Heart right ventricle (tissue), 16 donors: Measurements from ENCODE around the gene PCGF2. TPM values are rescaled to one million over a fixed set of nuclear protein-coding genes. Genes with fewer than 3 reads are reported as not detected.
A peak's percentile ranks its signal among the peaks of the same experiment; 100 is the strongest.
"Not testable (repeated sequence)": the region's sequence is repeated elsewhere in the genome, so short reads cannot be mapped to it uniquely, and the experiment has no call there.

Experiments
- ATAC-seq, 8 donors: fragments of 200-7000 bp; cut with Tn5 transposase; one replicate each; pipeline ENCODE4 v1.9.1; 2020; ENCODE audit warnings: mild to moderate bottlenecking in 8 of 8, moderate library complexity in 8 of 8, moderate number of reproducible peaks in 1 of 8
- DNase-seq, 2 donors: peaks; one replicate each; pipeline ENCODE4 v3.0.0-alpha.2; 2020
- H3K27ac ChIP-seq, 10 donors: fragments of 200-600 bp; sonication (generic) in 2 of 10; one replicate each; pipeline versions ENCODE4 v1.5.0 to v1.8.0; 2020 to 2022; ENCODE audit warnings: mild to moderate bottlenecking in 3 of 10
- H3K27me3 ChIP-seq, 7 donors: fragments of 200-600 bp; one replicate each; pipeline ENCODE4 v1.8.0; 2021 to 2022; ENCODE audit warnings: mild to moderate bottlenecking in 2 of 7
- H3K36me3 ChIP-seq, 9 donors: fragments of 200-600 bp; sonication (generic) in 1 of 9; one replicate each; pipeline versions ENCODE4 v1.5.0 to v1.8.0; 2020 to 2022; ENCODE audit warnings: mild to moderate bottlenecking in 2 of 9
- H3K4me1 ChIP-seq, 9 donors: fragments of 200-600 bp; sonication (generic) in 1 of 9; one replicate each; pipeline versions ENCODE4 v1.5.0 to v1.8.0; 2020 to 2022; ENCODE audit warnings: mild to moderate bottlenecking in 4 of 9
- H3K4me3 ChIP-seq, 10 donors: fragments of 200-600 bp; sonication (generic) in 2 of 10; one replicate each; pipeline versions ENCODE4 v1.5.0 to v1.8.0; 2020 to 2022; ENCODE audit warnings: mild to moderate bottlenecking in 7 of 10, moderate library complexity in 2 of 10
- H3K9me3 ChIP-seq, 11 donors: fragments of 200-600 bp in 10 of 11; sonication (generic) in 2 of 11; one replicate each; pipeline versions ENCODE4 v1.5.0 to v1.8.0; 2013 to 2022; ENCODE audit warnings: mild to moderate bottlenecking in 2 of 11, control low read depth in 1 of 11, moderate library complexity in 1 of 11
- WGBS, 2 donors: extraction: QIAGEN DNeasy Blood & Tissue Kit; methylation state at CpG; one replicate each; pipeline ENCODE4 v1.1.7; 2013; ENCODE audit warnings: inconsistent platforms in 1 of 2; 5-methylcytosine and 5-hydroxymethylcytosine counted together
- intact Hi-C, 10 donors: fragments of 100-400 bp; cut with DNase I; formaldehyde crosslinking; loops; one replicate each; pipeline versions ENCODE4 v1.11.1 to v1.14.2; 2022
- polyA plus RNA-seq, 2 donors: library from polyadenylated mRNA; stranded (reverse); fragments of 200-250 nt; gene quantifications; one replicate each; pipeline ENCODE4 v1.2.3, GENCODE V29; 2013
- total RNA-seq, 10 donors: library from RNA; stranded (reverse); fragmentation: NEBNext Ultra II Directional in 3 of 10; extraction: Animal tissue kit (Norgen Biotek cat#: 25700) in 3 of 10; gene quantifications; one replicate each; pipeline versions ENCODE4 v1.2.1 to v1.2.4, GENCODE V29; 2021 to 2023
- TF ChIP-seq, protein P1 (sequence below), 9 donors: fragments of 200-600 bp; sonication (generic) in 2 of 9; IDR thresholded peaks; one replicate each; pipeline versions ENCODE4 v1.5.0 to v1.8.0; 2021 to 2022; ENCODE audit warnings: antibody characterized with exemption in 9 of 9, mild to moderate bottlenecking in 5 of 9, moderate library complexity in 1 of 9
- donor health status: Arrhythmogenic right ventricular cardiomyopathy.
- donor health status: ischemic (EF 13 %, LVEDD 7.1; RV severe dilation, severe dysfunction).
- donor health status: healthy with polysubstance abuse.
- donor health status: DM: no; HTN: yes; CAD: no.
- donor health status: DM: no; HTN: no; CAD: no.
- donor health status: ischemic (EF 25% LVEDD 6.9; RV normal size, moderate dysfunction).
- donor health status: ischemic (EF 25% LVEDD 5.7; RV mildly dilated, moderate dysfunction).
- donor health status: healthy.
- donor health status: DM: yes; HTN: yes; CAD: no.
- donor health status: Ischemic cardiomyopathy.
- donor health status: ischemic (EF 35%, LVEDD 5.7; RV mildly dilated, moderate dysfunction).
- donor health status: nonischemic (EF 11% LVEDD 7.7; RV severe dilation, severe dysfunction).
- donor health status: DM: yes; HTN: yes; CAD: no.
- donor health status: PGD.
- donor health status: ischemic (EF 29% LVEDD 5.4; RV normal size, mild dysfunction).
- donor health status: nonischemic (EF 23%, LVEDD 6.1; RV moderate dilation, normal function).

The PCGF2 gene
- total and polyA plus RNA-seq, 12 donors = 15.8 to 51.6 (median 23.7) TPM

DNA sequence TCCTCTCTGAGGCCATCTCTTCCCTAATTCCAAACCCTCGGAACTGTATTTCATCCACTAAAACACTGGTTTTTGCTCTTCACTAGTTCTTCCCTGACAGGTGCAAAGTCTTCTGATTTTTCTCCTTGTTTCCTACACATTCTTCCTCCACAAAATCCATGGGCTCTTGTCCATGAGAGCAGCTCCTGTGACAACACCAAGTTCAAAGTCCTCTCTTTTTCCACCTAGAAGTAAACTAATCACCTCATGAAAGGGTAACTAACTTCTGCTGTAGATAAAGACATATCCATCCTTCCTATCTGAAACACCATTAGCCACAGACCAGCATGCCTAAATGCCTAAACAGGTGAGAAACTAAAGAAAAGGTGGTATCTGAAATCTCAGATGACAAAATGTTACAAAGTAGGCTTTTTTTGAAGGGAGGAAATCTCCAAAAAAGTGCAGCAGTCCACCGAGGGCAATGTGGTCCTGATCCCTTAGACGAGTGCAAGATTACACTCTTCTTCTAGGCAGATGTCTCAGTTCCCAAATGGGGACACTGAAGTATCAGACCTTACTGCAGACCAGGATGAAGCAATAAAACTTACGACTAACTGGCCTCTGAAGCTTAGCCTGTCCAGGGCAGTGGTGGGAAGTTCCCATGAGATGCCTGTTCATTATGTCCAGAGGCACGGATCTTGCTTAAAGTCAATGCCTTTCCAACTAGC, 48.5 kb upstream of the PCGF2 start:
- no peaks in the 10 kb centered on the region for H3K27me3 ChIP-seq
- ATAC-seq = no peak
- peak overlapping the region in 1 of 10 donors; percentile 99 for H3K4me3 ChIP-seq
- H3K27ac ChIP-seq = peak overlapping the region in 2 of 10 donors; percentile 14 to 100
- TF ChIP-seq, protein P1, sequence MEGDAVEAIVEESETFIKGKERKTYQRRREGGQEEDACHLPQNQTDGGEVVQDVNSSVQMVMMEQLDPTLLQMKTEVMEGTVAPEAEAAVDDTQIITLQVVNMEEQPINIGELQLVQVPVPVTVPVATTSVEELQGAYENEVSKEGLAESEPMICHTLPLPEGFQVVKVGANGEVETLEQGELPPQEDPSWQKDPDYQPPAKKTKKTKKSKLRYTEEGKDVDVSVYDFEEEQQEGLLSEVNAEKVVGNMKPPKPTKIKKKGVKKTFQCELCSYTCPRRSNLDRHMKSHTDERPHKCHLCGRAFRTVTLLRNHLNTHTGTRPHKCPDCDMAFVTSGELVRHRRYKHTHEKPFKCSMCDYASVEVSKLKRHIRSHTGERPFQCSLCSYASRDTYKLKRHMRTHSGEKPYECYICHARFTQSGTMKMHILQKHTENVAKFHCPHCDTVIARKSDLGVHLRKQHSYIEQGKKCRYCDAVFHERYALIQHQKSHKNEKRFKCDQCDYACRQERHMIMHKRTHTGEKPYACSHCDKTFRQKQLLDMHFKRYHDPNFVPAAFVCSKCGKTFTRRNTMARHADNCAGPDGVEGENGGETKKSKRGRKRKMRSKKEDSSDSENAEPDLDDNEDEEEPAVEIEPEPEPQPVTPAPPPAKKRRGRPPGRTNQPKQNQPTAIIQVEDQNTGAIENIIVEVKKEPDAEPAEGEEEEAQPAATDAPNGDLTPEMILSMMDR (IDR thresholded peaks at IDR 0.05) = no peak
- peaks cover 7 to 42% (median 35%) of the 10 kb centered on the region in 9 donors for H3K4me1 ChIP-seq
- intact Hi-C loops = loop anchor here in 2 of 10 donors (5.0 kb wide), 1 partner anchor 44 kb away; the partner anchor contains the start of gene PSMB3 (in 2 of the 2)
- no peak for DNase-seq
- peaks cover 0 to 45% (median 2%) of the 10 kb centered on the region in 9 donors for H3K36me3 ChIP-seq
- WGBS, 2 donors = 56 to 69% methylated on average over 5 of the region's 5 CpGs
- no peaks in the 10 kb centered on the region for H3K9me3 ChIP-seq

DNA sequence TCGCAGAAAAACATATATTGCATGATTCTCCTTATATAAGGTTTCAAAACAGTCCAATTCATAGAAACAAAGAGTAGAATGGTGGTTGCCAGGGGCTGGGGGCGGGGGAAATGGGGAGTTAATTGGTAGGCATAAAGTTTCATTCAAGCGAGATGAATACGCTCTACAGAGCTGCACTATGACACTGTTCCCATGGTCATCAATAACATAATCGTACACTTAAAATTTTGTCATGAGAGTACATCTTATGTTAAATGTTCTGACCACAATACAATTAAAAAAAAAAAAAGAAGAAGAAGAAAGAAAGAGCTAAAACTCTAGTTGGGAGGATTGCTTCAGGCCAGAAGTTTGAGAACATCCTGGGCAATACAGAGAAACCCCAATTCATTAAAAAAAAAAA, 46.1 kb upstream of the PCGF2 start:
- no peak for DNase-seq
- Histone ChIP-seq H3K27ac (no peak overlapping the region), H3K27me3 (no peaks in the 10 kb centered on the region), H3K9me3 (no peaks in the 10 kb centered on the region), H3K4me1 (peaks cover 7 to 55% (median 46%) of the 10 kb centered on the region in 9 donors), H3K36me3 (peaks cover 0 to 38% (median 0%) of the 10 kb centered on the region in 9 donors), H3K4me3 (no peak overlapping the region)
- ATAC-seq = no peak
- intact Hi-C loops = no loop called here
- 92 to 93% methylated on average over 5 of the region's 5 CpGs for WGBS, 2 donors
- TF ChIP-seq, protein P1 (IDR thresholded peaks at IDR 0.05) = no peak

DNA sequence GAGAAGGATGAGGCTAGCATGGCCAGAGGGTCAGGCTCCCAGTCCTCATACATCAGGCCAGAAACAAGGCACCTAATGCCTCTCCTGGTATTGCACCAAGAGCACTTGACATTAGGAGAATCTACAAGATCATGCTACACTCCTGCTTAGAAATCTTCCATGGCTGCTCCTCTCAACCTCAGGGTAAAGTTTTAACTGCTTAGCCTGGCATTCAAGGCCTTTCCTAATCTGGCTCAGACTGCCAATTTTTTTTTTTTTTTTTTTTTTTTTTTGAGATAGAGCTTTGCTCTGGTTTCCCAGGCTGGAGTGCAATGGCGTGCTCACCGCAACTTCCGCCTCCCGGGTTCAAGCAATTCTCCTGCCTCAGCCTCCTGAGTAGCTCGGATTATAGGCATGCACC, 43.0 kb upstream of the PCGF2 start:
- Histone ChIP-seq H3K27ac (no peak overlapping the region), H3K36me3 (peaks cover 0 to 47% (median 6%) of the 10 kb centered on the region in 9 donors), H3K4me3 (no peak overlapping the region), H3K27me3 (no peaks in the 10 kb centered on the region), H3K9me3 (no peaks in the 10 kb centered on the region), H3K4me1 (peaks cover 0 to 35% (median 24%) of the 10 kb centered on the region in 9 donors)
- WGBS, 2 donors = 97 to 100% methylated on average over 5 of the region's 5 CpGs
- no peak for ATAC-seq
- TF ChIP-seq, protein P1 (IDR thresholded peaks at IDR 0.05) = no peak
- intact Hi-C loops = no loop called here
- no peak for DNase-seq

DNA sequence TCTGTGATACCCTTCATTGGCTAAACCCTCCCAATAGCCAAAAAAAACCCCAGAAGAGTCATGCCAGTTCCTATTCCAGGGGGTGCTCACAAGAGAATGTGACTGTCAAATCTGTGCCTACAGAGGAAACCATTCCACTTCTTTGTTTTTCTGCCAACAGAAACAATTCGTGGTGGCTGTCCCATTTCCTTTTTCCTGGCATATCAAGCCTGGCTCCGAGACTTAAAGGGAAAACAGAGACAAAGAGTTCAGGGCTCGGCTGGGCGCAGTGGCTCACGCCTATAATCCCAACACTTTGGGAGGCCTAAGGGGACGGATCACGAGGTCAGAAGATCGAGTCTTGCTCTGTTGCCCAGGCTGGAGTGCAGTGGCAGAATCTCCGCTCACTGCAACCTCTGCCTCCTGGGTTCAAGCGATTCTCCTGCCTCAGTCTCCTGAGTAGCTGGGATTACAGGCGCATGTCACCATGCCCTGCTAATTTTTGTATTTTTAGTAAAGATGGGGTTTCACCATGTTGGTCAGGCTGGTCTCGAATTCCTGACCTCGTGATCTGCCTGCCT, 42.1 kb upstream of the PCGF2 start:
- 64 to 70% methylated on average over 13 of the region's 13 CpGs for WGBS, 2 donors
- peaks cover 0 to 32% (median 20%) of the 10 kb centered on the region in 9 donors for H3K4me1 ChIP-seq
- intact Hi-C loops, DNase-seq, H3K27me3 ChIP-seq, H3K9me3 ChIP-seq, H3K4me3 ChIP-seq: not testable (repeated sequence)
- H3K27ac ChIP-seq = peak overlapping the region in 1 of 10 donors; percentile 34
- ATAC-seq = peak in 2 of 8 donors; percentile 14 to 24
- H3K36me3 ChIP-seq = peaks cover 0 to 47% (median 13%) of the 10 kb centered on the region in 9 donors

DNA sequence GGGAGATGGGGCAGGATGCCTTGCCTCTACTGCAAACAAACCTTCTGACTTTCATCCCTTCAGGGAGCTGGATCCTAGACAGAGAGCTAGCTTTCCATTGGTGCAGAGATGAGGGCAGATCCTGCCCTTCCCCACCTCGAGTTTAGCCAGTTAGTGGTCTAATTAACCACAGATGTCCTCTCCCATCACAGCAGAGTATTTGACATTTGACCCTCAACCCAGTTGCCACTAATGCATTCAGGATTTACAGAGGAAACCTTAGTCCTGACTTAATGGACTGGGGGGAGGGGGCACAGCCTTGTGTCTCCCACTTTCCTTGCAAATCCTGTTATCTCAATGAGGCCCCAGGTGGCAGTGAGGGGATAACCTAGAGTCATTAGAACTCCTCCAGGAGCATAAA, 41.0 kb upstream of the PCGF2 start:
- WGBS, 2 donors = 9 to 19% methylated on average over 1 of the region's 1 CpG
- intact Hi-C loops = no loop called here
- H3K27me3 ChIP-seq = no peaks in the 10 kb centered on the region
- ATAC-seq (no peak), DNase-seq (no peak)
- TF ChIP-seq, protein P1 (IDR thresholded peaks at IDR 0.05) = no peak
- H3K27ac ChIP-seq = no peak overlapping the region
- no peaks in the 10 kb centered on the region for H3K9me3 ChIP-seq
- H3K4me3 ChIP-seq = no peak overlapping the region
- H3K36me3 ChIP-seq = peaks cover 0 to 51% (median 23%) of the 10 kb centered on the region in 9 donors
- peaks cover 0 to 32% (median 20%) of the 10 kb centered on the region in 9 donors for H3K4me1 ChIP-seq

DNA sequence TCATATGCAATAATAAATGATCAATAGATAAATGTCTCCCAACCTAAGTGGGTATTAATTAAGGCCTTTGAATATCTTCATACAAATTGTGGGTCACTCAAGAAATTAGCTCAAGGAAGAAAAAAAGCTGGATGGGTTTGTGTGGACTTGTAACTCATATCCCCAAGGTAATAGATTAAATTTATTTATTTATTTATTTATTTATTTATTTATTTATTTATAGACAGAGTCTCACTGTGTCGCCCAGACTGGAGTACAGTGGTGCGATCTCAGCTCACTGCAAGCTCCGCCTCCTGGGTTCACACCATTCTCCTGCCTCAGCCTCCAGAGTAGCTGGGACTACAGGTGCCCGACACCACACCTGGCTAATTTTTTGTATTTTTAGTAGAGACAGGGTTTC, 39.9 kb upstream of the PCGF2 start:
- H3K27ac ChIP-seq, H3K27me3 ChIP-seq, intact Hi-C loops, ATAC-seq, DNase-seq, H3K9me3 ChIP-seq, H3K4me3 ChIP-seq: not testable (repeated sequence)
- Histone ChIP-seq H3K36me3 (peaks cover 0 to 56% (median 34%) of the 10 kb centered on the region in 9 donors), H3K4me1 (peaks cover 0 to 32% (median 20%) of the 10 kb centered on the region in 9 donors)
- 96 to 97% methylated on average over 4 of the region's 4 CpGs for WGBS, 2 donors
